SK-N-SH (cell line): ENCODE measurements around the gene ZNF335. TPM values are rescaled to one million over a fixed set of nuclear protein-coding genes. Genes with fewer than 3 reads are reported as not detected.

Experiments
- CTCF ChIA-PET: fragments of 300-600, 350-600 bp; formaldehyde crosslinking; extraction: SDS; loops from one replicate; lab custom pipeline; 2021; lab: Yijun Ruan, JAX
- POLR2A ChIA-PET: fragments of 350-600 bp; sonication (Branson Sonifier 250); formaldehyde crosslinking; extraction: SDS; loops from one replicate; lab custom pipeline; 2020; ENCODE audit warnings: antibody characterized with exemption, inconsistent platforms; lab: Yijun Ruan, JAX
- DNase-seq: peaks from one replicate; pipeline ENCODE4 v3.0.0; 2012
- H2AFZ ChIP-seq: fragments of 200-600 bp; sonication (generic); 2 replicates; pipeline ENCODE4 v1.8.1; 2016; ENCODE audit warnings: antibody characterized with exemption, mild to moderate bottlenecking, low read depth
- H3F3A ChIP-seq: fragments of 200-600 bp; sonication (generic); replicated peaks from 2 replicates; pipeline ENCODE3; 2016; ENCODE audit warnings: antibody characterized with exemption, mild to moderate bottlenecking; ENCODE audit not compliant: insufficient read depth
- H3K27ac ChIP-seq, 2 experiments: fragments of 200-500 bp in 1 of 2; fragments of 200-600 bp in 1 of 2; sonication (Bioruptor generic) in 1 of 2; sonication (generic), shearing (Covaris generic) in 1 of 2; 2 replicates each; pipeline versions ENCODE4 v1.5.1 to v1.6.1; 2014 to 2016; ENCODE audit warnings: low read depth in 2 of 2, inconsistent platforms in 1 of 2, low read length in 1 of 2, mild to moderate bottlenecking in 1 of 2, mixed read lengths in 1 of 2
- H3K27me3 ChIP-seq: fragments of 200-600 bp; sonication (generic), shearing (Covaris generic); 2 replicates; pipeline ENCODE4 v1.6.1; 2016; ENCODE audit warnings: mixed run types; ENCODE audit not compliant: insufficient read depth
- H3K36me3 ChIP-seq, 2 experiments: fragments of 200-500 bp in 1 of 2; fragments of 200-600 bp in 1 of 2; sonication (Bioruptor generic) in 1 of 2; sonication (generic) in 1 of 2; replicated peaks in 1 of 2; 2 replicates each; pipeline versions ENCODE3 to v1.5.1; 2014 to 2016; ENCODE audit warnings: low read length in 1 of 2, mild to moderate bottlenecking in 1 of 2; ENCODE audit not compliant: insufficient read depth in 2 of 2, control insufficient read depth in 1 of 2
- H3K4me1 ChIP-seq, 2 experiments: fragments of 200-500 bp in 1 of 2; fragments of 200-600 bp in 1 of 2; sonication (Bioruptor generic) in 1 of 2; sonication (generic), shearing (Covaris generic) in 1 of 2; 2 replicates each; pipeline versions ENCODE4 v1.5.1 to v1.6.1; 2014 to 2016; ENCODE audit warnings: low read depth in 1 of 2, low read length in 1 of 2, mixed run types in 1 of 2; ENCODE audit not compliant: insufficient read depth in 2 of 2, control insufficient read depth in 1 of 2
- H3K4me2 ChIP-seq: fragments of 200-600 bp; sonication (generic), shearing (Covaris generic); 2 replicates; pipeline ENCODE4 v1.6.1; 2017; ENCODE audit warnings: mixed run types
- H3K4me3 ChIP-seq, 2 experiments: fragments of 200-500 bp in 1 of 2; fragments of 200-600 bp in 1 of 2; sonication (Bioruptor generic) in 1 of 2; sonication (generic), shearing (Covaris generic) in 1 of 2; 2 replicates each; pipeline versions ENCODE4 v1.5.1 to v1.8.1; 2014 to 2016; ENCODE audit warnings: low read depth in 2 of 2, inconsistent platforms in 1 of 2, low read length in 1 of 2, mild to moderate bottlenecking in 1 of 2, mixed read lengths in 1 of 2, moderate library complexity in 1 of 2
- H3K79me2 ChIP-seq: fragments of 200-600 bp; sonication (generic); 2 replicates; pipeline ENCODE4 v1.8.1; 2017; ENCODE audit warnings: mild to moderate bottlenecking; ENCODE audit not compliant: insufficient read depth
- H3K9ac ChIP-seq: fragments of 200-600 bp; sonication (generic); 2 replicates; pipeline ENCODE4 v1.6.1; 2017; ENCODE audit warnings: mixed run types
- H3K9me2 ChIP-seq: fragments of 200-600 bp; sonication (generic); 2 replicates; pipeline ENCODE4 v1.6.1; 2017; ENCODE audit warnings: mixed run types
- H3K9me3 ChIP-seq: fragments of 200-600 bp; sonication (generic); 2 replicates; pipeline ENCODE4 v1.6.1; 2017; ENCODE audit warnings: mixed run types, mild to moderate bottlenecking, moderate library complexity
- H4K20me1 ChIP-seq: fragments of 200-600 bp; sonication (generic); 2 replicates; pipeline ENCODE4 v1.6.1; 2017; ENCODE audit warnings: mild to moderate bottlenecking, mixed run types; ENCODE audit not compliant: insufficient read depth
- EP300 ChIP-seq, 2 experiments: IDR thresholded peaks; 2 replicates each; pipeline versions ENCODE4 v1.4.0 to v1.6.1; 2012; ENCODE audit warnings: borderline replicate concordance in 1 of 2, low read depth in 1 of 2, low read length in 1 of 2
- FOSL2 ChIP-seq: IDR thresholded peaks from 2 replicates; pipeline ENCODE4 v1.4.0; 2012; ENCODE audit warnings: low read depth, mild to moderate bottlenecking, moderate library complexity, borderline replicate concordance
- FOXJ3 ChIP-seq: sonication (generic); formaldehyde crosslinking; IDR thresholded peaks from 2 replicates; pipeline ENCODE4 v1.5.1; 2020; ENCODE audit warnings: mild to moderate bottlenecking, missing genetic modification reagents
- FOXM1 ChIP-seq: IDR thresholded peaks from 2 replicates; pipeline ENCODE4 v1.4.0; 2012; ENCODE audit warnings: low read depth, mild to moderate bottlenecking
- GABPA ChIP-seq: IDR thresholded peaks from 2 replicates; pipeline ENCODE4 v1.4.0; 2012; ENCODE audit warnings: low read depth, mild to moderate bottlenecking
- GATA2 ChIP-seq: sonication (generic); formaldehyde crosslinking; IDR thresholded peaks from 2 replicates; pipeline ENCODE4 v1.5.0; 2020; ENCODE audit warnings: mild to moderate bottlenecking, missing genetic modification reagents
- MEF2A ChIP-seq: IDR thresholded peaks from 2 replicates; pipeline ENCODE4 v1.4.0; 2012; ENCODE audit warnings: low read depth, borderline replicate concordance
- MXI1 ChIP-seq: IDR thresholded peaks from 2 replicates; pipeline ENCODE4 v1.6.1; 2012; ENCODE audit warnings: mild to moderate bottlenecking, low read depth, low read length, improper control_type of control experiment
- RAD21 ChIP-seq: IDR thresholded peaks from 2 replicates; pipeline ENCODE4 v1.6.1; 2012; ENCODE audit warnings: mild to moderate bottlenecking, low read length
- REST ChIP-seq: IDR thresholded peaks from 2 replicates; pipeline ENCODE4 v1.6.1; 2012; ENCODE audit warnings: mild to moderate bottlenecking, low read depth, low read length, moderate library complexity
- RFX5 ChIP-seq: IDR thresholded peaks from 2 replicates; pipeline ENCODE4 v1.6.1; 2012; ENCODE audit warnings: mild to moderate bottlenecking, improper control_type of control experiment, low read length
- RXRA ChIP-seq: IDR thresholded peaks from 2 replicates; pipeline ENCODE4 v1.4.0; 2012; ENCODE audit warnings: low read depth, mild to moderate bottlenecking, borderline replicate concordance
- SIN3A ChIP-seq: IDR thresholded peaks from 2 replicates; pipeline ENCODE4 v1.6.1; 2012; ENCODE audit warnings: low read depth, mild to moderate bottlenecking, low read length, moderate library complexity, borderline replicate concordance
- TAF1 ChIP-seq: IDR thresholded peaks from 2 replicates; pipeline ENCODE4 v1.6.1; 2012; ENCODE audit warnings: low read depth, mild to moderate bottlenecking, low read length, moderate library complexity, borderline replicate concordance
- WGBS: methylation state at CpG from one replicate; pipeline ENCODE4 v1.1.6; 2017; ENCODE audit warnings: low lambda C conversion rate; 5-methylcytosine and 5-hydroxymethylcytosine counted together
- polyA plus RNA-seq, 3 experiments: library from polyadenylated mRNA; depleted of rRNA; stranded (reverse); fragments of >200 nt; gene quantifications; 2 replicates each; pipeline ENCODE4 v1.2.3, GENCODE V29; 2012
- TF ChIP-seq, protein P1 (sequence below): fragments of 150-350 bp; IDR thresholded peaks from 2 replicates; pipeline ENCODE4 v1.6.1; 2016; ENCODE audit warnings: mild to moderate bottlenecking, low read depth, low read length

The ZNF335 gene
- polyA plus RNA-seq, 1 of the 3 experiments (the other 2 are of a cell fraction) = 11.7 TPM

DNA sequence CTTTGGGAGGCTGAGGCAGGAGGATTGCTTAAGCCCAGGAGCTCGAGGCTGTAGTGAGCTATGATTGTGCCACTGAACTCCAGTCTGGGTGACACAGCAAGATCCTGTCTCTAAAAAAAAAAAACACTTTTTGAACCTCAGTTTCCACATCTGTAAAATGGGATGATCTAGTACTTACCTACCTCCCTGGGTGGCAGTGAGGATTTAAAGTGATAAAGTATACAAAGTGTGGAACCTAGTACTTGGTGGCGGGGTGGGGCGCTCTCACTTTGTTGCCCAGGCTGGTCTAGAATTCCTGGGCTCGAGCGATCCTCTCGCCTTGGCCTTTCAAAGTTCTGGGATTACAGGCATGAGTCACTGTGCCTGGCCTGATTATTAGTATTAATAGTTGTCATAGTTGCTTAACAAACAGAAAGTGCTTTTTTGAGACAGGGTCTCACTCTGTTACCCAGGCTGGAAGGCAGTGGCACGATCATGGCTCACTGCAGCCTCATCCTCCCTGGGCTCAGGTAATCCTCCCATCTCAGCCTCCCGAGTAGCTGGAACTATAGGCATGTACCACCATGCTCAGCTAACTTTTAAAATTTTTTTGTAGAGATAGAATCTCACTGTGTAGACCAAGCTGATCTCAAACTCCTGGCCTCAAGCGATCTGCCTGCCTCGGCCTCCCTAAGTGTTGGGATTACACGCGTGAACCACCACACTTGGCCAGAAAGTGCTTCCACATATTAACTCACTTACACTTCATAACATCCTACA is 53.0 kb downstream of the ZNF335 start:
- Histone ChIP-seq H3K27me3 (no peaks in the 10 kb centered on the region), H4K20me1 (no peaks in the 10 kb centered on the region)
- TF ChIP-seq FOXJ3 (CRISPR knock-in tag) (no peak), TAF1 (no peak), RAD21 (no peak), FOSL2 (no peak), MEF2A (no peak), FOXM1 (no peak), REST (no peak), RXRA (no peak), RFX5 (no peak), GABPA (no peak), MXI1 (no peak), GATA2 (CRISPR knock-in tag) (no peak), EP300 (IDR thresholded peaks at IDR 0.05; ENCODE audit: borderline replicate concordance in 1 of 2, low read depth in 1 of 2, low read length in 1 of 2) (no peak), SIN3A (no peak)
- TF ChIP-seq, protein P1, sequence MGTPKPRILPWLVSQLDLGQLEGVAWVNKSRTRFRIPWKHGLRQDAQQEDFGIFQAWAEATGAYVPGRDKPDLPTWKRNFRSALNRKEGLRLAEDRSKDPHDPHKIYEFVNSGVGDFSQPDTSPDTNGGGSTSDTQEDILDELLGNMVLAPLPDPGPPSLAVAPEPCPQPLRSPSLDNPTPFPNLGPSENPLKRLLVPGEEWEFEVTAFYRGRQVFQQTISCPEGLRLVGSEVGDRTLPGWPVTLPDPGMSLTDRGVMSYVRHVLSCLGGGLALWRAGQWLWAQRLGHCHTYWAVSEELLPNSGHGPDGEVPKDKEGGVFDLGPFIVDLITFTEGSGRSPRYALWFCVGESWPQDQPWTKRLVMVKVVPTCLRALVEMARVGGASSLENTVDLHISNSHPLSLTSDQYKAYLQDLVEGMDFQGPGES = no peak
- TF ChIP-seq, all 33 proteins: peak for 0
- ChIA-PET CTCF (interaction anchor here (0.6 to 2.6 kb wide), 7 partner anchors 9 to 50 kb away, joined by 3 to 10 read pairs (median 3); partner anchors contain the start of genes CTSA and NEURL2), POLR2A (interaction anchor here (0.9 to 3.3 kb wide), 4 partner anchors 8 to 15 kb away, joined by 3 to 34 read pairs (median 12); partner anchors contain the start of gene PCIF1)
- 86% methylated on average over 12 of the region's 12 CpGs for WGBS
- Histone ChIP-seq H3K4me1 (peaks cover 0 to 12% of the 10 kb centered on the region in 2 experiments; a peak in 1 of 4 replicates), H3K9ac (no peak overlapping the region), H3K9me3 (no peaks in the 10 kb centered on the region), H3F3A (peaks cover 5% of the 10 kb centered on the region), H2AFZ (no peak overlapping the region), H3K27ac (peak overlapping the region; percentile 40 to 71; a peak in 2 of 4 replicates), H3K9me2 (no peaks in the 10 kb centered on the region), H3K79me2 (no peaks in the 10 kb centered on the region), H3K36me3 (no peaks in the 10 kb centered on the region), H3K4me2 (peak overlapping the region; percentile 58), H3K4me3 (no peak overlapping the region)
- no peak for DNase-seq
